ENCODE measurements around the gene ODF2. TPM values are rescaled to one million over a fixed set of nuclear protein-coding genes. Genes with fewer than 3 reads are reported as not detected.

The ODF2 gene
- total RNA-seq, 1 experiment from 2014 or later: 46.8 TPM

- H3K79me2 ChIP-seq (ENCODE audit: insufficient read depth, low read length): no peaks in the 10 kb centered on the region
- no peak for ATAC-seq
- no peaks in the 10 kb centered on the region for H3K27me3 ChIP-seq (ENCODE audit: insufficient read depth, low read length)
- RAD21 ChIA-PET (ENCODE audit: low non-redundant PET in 1 of 2, low total read pairs in 2 of 2, uncharacterized antibody in 2 of 2, unreplicated experiment in 2 of 2): no interaction called here
- POLR2A ChIA-PET: no interaction called here
- H3K9me3 ChIP-seq (ENCODE audit: control insufficient read depth in 1 of 2, insufficient read depth in 1 of 2, low read depth in 1 of 2, low read length in 2 of 2): no peaks in the 10 kb centered on the region
- H3K9me2 ChIP-seq (ENCODE audit: insufficient read depth): no peaks in the 10 kb centered on the region
- no peak overlapping the region for H3K9ac ChIP-seq (ENCODE audit: low read length)
- no peaks in the 10 kb centered on the region for H3K4me1 ChIP-seq (ENCODE audit: control insufficient read depth in 1 of 2, insufficient read depth in 2 of 2, low read length in 2 of 2)
- DNase-seq (ENCODE audit: low read depth, low spot score): no peak
- no peak overlapping the region for H3K4me3 ChIP-seq (replicated peaks in 1 of 2; ENCODE audit: low read depth in 1 of 2, low read length in 2 of 2)
- H3K4me2 ChIP-seq (ENCODE audit: low read length): no peak overlapping the region
- CTCF ChIA-PET: interaction anchor here (1.1 kb wide), 1 partner anchor 10 kb away, joined by 3 read pairs; no protein-coding TSS in a partner anchor
- TF ChIP-seq REST (IDR thresholded peaks at IDR 0.05; ENCODE audit: low read depth): no peak
- no peak for TF ChIP-seq SRF (IDR thresholded peaks at IDR 0.05; ENCODE audit: low read depth)
- TF ChIP-seq FOSL1 (IDR thresholded peaks at IDR 0.05; ENCODE audit: low read depth): no peak
- TF ChIP-seq SIN3A (IDR thresholded peaks at IDR 0.05; ENCODE audit: low read depth): no peak
- no peak for TF ChIP-seq EZH2 (IDR thresholded peaks at IDR 0.05)
- TF ChIP-seq, protein P1, sequence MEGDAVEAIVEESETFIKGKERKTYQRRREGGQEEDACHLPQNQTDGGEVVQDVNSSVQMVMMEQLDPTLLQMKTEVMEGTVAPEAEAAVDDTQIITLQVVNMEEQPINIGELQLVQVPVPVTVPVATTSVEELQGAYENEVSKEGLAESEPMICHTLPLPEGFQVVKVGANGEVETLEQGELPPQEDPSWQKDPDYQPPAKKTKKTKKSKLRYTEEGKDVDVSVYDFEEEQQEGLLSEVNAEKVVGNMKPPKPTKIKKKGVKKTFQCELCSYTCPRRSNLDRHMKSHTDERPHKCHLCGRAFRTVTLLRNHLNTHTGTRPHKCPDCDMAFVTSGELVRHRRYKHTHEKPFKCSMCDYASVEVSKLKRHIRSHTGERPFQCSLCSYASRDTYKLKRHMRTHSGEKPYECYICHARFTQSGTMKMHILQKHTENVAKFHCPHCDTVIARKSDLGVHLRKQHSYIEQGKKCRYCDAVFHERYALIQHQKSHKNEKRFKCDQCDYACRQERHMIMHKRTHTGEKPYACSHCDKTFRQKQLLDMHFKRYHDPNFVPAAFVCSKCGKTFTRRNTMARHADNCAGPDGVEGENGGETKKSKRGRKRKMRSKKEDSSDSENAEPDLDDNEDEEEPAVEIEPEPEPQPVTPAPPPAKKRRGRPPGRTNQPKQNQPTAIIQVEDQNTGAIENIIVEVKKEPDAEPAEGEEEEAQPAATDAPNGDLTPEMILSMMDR (IDR thresholded peaks at IDR 0.05 in 2 of 3, conservative IDR thresholded peaks at IDR 0.05 in 1 of 3; ENCODE audit: borderline replicate concordance in 1 of 3, insufficient read depth in 1 of 3, low read depth in 2 of 3, low read length in 2 of 3): no peak
- TF ChIP-seq YY1 (IDR thresholded peaks at IDR 0.05; ENCODE audit: extremely low read depth, insufficient replicate concordance, low read depth, low read length): no peak
- no peak for TF ChIP-seq CEBPB (IDR thresholded peaks at IDR 0.05; ENCODE audit: low read depth)
- no peak for TF ChIP-seq ELF1 (IDR thresholded peaks at IDR 0.05; ENCODE audit: borderline replicate concordance, low read depth)
- TF ChIP-seq, protein P2, sequence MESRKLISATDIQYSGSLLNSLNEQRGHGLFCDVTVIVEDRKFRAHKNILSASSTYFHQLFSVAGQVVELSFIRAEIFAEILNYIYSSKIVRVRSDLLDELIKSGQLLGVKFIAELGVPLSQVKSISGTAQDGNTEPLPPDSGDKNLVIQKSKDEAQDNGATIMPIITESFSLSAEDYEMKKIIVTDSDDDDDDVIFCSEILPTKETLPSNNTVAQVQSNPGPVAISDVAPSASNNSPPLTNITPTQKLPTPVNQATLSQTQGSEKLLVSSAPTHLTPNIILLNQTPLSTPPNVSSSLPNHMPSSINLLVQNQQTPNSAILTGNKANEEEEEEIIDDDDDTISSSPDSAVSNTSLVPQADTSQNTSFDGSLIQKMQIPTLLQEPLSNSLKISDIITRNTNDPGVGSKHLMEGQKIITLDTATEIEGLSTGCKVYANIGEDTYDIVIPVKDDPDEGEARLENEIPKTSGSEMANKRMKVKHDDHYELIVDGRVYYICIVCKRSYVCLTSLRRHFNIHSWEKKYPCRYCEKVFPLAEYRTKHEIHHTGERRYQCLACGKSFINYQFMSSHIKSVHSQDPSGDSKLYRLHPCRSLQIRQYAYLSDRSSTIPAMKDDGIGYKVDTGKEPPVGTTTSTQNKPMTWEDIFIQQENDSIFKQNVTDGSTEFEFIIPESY (IDR thresholded peaks at IDR 0.05; ENCODE audit: extremely low read depth, insufficient replicate concordance, low read length): no peak
- TF ChIP-seq, protein P3, sequence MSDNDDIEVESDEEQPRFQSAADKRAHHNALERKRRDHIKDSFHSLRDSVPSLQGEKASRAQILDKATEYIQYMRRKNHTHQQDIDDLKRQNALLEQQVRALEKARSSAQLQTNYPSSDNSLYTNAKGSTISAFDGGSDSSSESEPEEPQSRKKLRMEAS (IDR thresholded peaks at IDR 0.05): no peak
- TF ChIP-seq, protein P4, sequence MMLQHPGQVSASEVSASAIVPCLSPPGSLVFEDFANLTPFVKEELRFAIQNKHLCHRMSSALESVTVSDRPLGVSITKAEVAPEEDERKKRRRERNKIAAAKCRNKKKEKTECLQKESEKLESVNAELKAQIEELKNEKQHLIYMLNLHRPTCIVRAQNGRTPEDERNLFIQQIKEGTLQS (IDR thresholded peaks at IDR 0.05): no peak
- TF ChIP-seq POLR2AphosphoS5 (IDR thresholded peaks at IDR 0.05; ENCODE audit: low read depth, low read length): no peak
- no peak for TF ChIP-seq ZFX (IDR thresholded peaks at IDR 0.05)
- TF ChIP-seq CBX3 (IDR thresholded peaks at IDR 0.05; ENCODE audit: low read depth): no peak
- TF ChIP-seq ZNF274 (IDR thresholded peaks at IDR 0.05; ENCODE audit: low read depth, low read length): no peak
- no peak for TF ChIP-seq RAD21 (IDR thresholded peaks at IDR 0.05; ENCODE audit: low read depth)
- TF ChIP-seq EZH2phosphoT487 (IDR thresholded peaks at IDR 0.05; ENCODE audit: borderline replicate concordance): no peak
- BruUV-seq (replicated peaks): no TSS peak
- intact Hi-C loops (cut with micrococcal nuclease): no loop called here
- H3K36me3 ChIP-seq (ENCODE audit: control insufficient read depth in 1 of 2, insufficient read depth in 2 of 2, low read length in 2 of 2): no peaks in the 10 kb centered on the region
- H3K27ac ChIP-seq (ENCODE audit: low read depth, low read length): no peak overlapping the region
- H4K20me1 ChIP-seq (ENCODE audit: insufficient read depth): no peaks in the 10 kb centered on the region
- no peak overlapping the region for H2AFZ ChIP-seq (ENCODE audit: low read depth, low read length, poor library complexity, severe bottlenecking)
Measured at GRCh38 chr9:128448746-128449145, 7.1 kb upstream of the ODF2 start.
